NCI-H510A (cell line): ENCODE results near the gene USP48.
"Not testable (repeated sequence)": the region's sequence is repeated elsewhere in the genome, so short reads cannot be mapped to it uniquely, and the experiment has no call there.

ENCODE experiments used
- DNase-seq: peaks from one replicate; lab custom pipeline; 2025; lab: John Stamatoyannopoulos, UW

USP48 gene

GRCh38 chr1:21696931-21697330, 86.0 kb downstream of the USP48 start:
- no peak for DNase-seq

GRCh38 chr1:21693732-21694131, 89.2 kb downstream of the USP48 start:
- no peak for DNase-seq

- DNase-seq = no peak
These were observed 91.2 kb downstream of the USP48 start for GRCh38 chr1:21691739-21692138.

- no peak for DNase-seq
These were observed 93.1 kb downstream of the USP48 start for GRCh38 chr1:21689661-21690372.

- no peak for DNase-seq
These were observed 95.8 kb downstream of the USP48 start for GRCh38 chr1:21687081-21687529.

- no peak for DNase-seq
These were observed 96.8 kb downstream of the USP48 start for GRCh38 chr1:21685946-21686678.

GRCh38 chr1:21681426-21681825, 101.5 kb downstream of the USP48 start:
- DNase-seq = no peak

GRCh38 chr1:21680918-21681317, 102.0 kb downstream of the USP48 start:
- no peak for DNase-seq

- DNase-seq = no peak
These were observed 102.6 kb downstream of the USP48 start for GRCh38 chr1:21680381-21680780.

- DNase-seq = no peak
These were observed 105.8 kb downstream of the USP48 start for GRCh38 chr1:21677168-21677567.

- DNase-seq = no peak
These were observed 108.0 kb downstream of the USP48 start for GRCh38 chr1:21674957-21675356.

- DNase-seq = not testable (repeated sequence)
These were observed 109.1 kb downstream of the USP48 start for GRCh38 chr1:21673853-21674252.

- no peak for DNase-seq
These were observed 109.6 kb downstream of the USP48 start for GRCh38 chr1:21673277-21673780.

- no peak for DNase-seq
These were observed 110.3 kb downstream of the USP48 start for GRCh38 chr1:21672478-21673276.

- no peak for DNase-seq
These were observed 111.0 kb downstream of the USP48 start for GRCh38 chr1:21671915-21672314.

GRCh38 chr1:21670956-21671902, 111.7 kb downstream of the USP48 start:
- no peak for DNase-seq

- DNase-seq = no peak
These were observed 112.7 kb downstream of the USP48 start for GRCh38 chr1:21670059-21670881.

- no peak for DNase-seq
These were observed 113.5 kb downstream of the USP48 start, which contains the start of gene RAP1GAP for GRCh38 chr1:21669258-21670058. RAP1GAP (minus strand) TSS chr1:21669357; CDS start chr1:21620032, 49,325 bp downstream.

- no peak for DNase-seq
These were observed 114.0 kb downstream of the USP48 start for GRCh38 chr1:21668951-21669257.
